Breast epithelium (tissue), 3 donors: ENCODE measurements around the gene LOC101059915.
"Not testable (repeated sequence)": the region's sequence is repeated elsewhere in the genome, so short reads cannot be mapped to it uniquely, and the experiment has no call there.

Source experiments
- POLR2A ChIP-seq: fragments of 450-650 bp; IDR thresholded peaks from one replicate; pipeline ENCODE4 v1.6.1; 2016; ENCODE audit warnings: antibody characterized with exemption, mild to moderate bottlenecking, moderate library complexity
- POLR2AphosphoS5 ChIP-seq, 3 donors: sonication (generic); formaldehyde crosslinking; IDR thresholded peaks; one replicate each; pipeline ENCODE4 v1.6.1; 2017; ENCODE audit warnings: antibody characterized with exemption in 3 of 3
- TF ChIP-seq, protein P1 (sequence below), 3 donors: fragments of 450-650 bp; IDR thresholded peaks; one replicate each; pipeline ENCODE4 v1.5.1; 2016 to 2017; ENCODE audit warnings: antibody characterized with exemption in 3 of 3, mild to moderate bottlenecking in 3 of 3, moderate library complexity in 3 of 3

GRCh38 chrX:71702853-71703252 lies 35.5 kb downstream of the LOC101059915 start:
- TF ChIP-seq, protein P1, sequence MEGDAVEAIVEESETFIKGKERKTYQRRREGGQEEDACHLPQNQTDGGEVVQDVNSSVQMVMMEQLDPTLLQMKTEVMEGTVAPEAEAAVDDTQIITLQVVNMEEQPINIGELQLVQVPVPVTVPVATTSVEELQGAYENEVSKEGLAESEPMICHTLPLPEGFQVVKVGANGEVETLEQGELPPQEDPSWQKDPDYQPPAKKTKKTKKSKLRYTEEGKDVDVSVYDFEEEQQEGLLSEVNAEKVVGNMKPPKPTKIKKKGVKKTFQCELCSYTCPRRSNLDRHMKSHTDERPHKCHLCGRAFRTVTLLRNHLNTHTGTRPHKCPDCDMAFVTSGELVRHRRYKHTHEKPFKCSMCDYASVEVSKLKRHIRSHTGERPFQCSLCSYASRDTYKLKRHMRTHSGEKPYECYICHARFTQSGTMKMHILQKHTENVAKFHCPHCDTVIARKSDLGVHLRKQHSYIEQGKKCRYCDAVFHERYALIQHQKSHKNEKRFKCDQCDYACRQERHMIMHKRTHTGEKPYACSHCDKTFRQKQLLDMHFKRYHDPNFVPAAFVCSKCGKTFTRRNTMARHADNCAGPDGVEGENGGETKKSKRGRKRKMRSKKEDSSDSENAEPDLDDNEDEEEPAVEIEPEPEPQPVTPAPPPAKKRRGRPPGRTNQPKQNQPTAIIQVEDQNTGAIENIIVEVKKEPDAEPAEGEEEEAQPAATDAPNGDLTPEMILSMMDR (IDR thresholded peaks at IDR 0.05) = not testable (repeated sequence)
- TF ChIP-seq POLR2A; POLR2AphosphoS5 (IDR thresholded peaks at IDR 0.05): not testable (repeated sequence)
